Psoas muscle (tissue), 8 donors: Measurements from ENCODE around the gene UAP1L1. TPM values are rescaled to one million over a fixed set of nuclear protein-coding genes. Genes with fewer than 3 reads are reported as not detected.

Experiments used
- ATAC-seq, 4 donors: fragments of 200-7000 bp; cut with Tn5 transposase; one replicate each; pipeline ENCODE4 v1.9.1; 2020; ENCODE audit warnings: moderate library complexity in 3 of 4, mild to moderate bottlenecking in 2 of 4
- DNase-seq, 2 donors: peaks; one replicate each; pipeline ENCODE4 v3.0.0-alpha.2; 2020
- H3K27ac ChIP-seq: fragments of 200-600 bp; one replicate; pipeline ENCODE4 v1.8.0; 2022
- H3K27me3 ChIP-seq, 3 donors: fragments of 200-600 bp in 1 of 3; one replicate each; pipeline versions ENCODE4 v1.6.1 to v1.8.0; 2013 to 2022; ENCODE audit warnings: low read length in 2 of 3, mild to moderate bottlenecking in 2 of 3, moderate library complexity in 1 of 3; ENCODE audit not compliant: insufficient read depth in 3 of 3
- H3K36me3 ChIP-seq, 2 donors: fragments of 200-600 bp in 1 of 2; one replicate each; pipeline versions ENCODE4 v1.6.1 to v1.8.0; 2013 to 2022; ENCODE audit warnings: low read depth in 1 of 2, mild to moderate bottlenecking in 1 of 2, moderate library complexity in 1 of 2; ENCODE audit not compliant: insufficient read depth in 1 of 2
- H3K4me1 ChIP-seq: fragments of 200-600 bp; one replicate; pipeline ENCODE4 v1.8.0; 2022
- H3K4me3 ChIP-seq: fragments of 200-600 bp; one replicate; pipeline ENCODE4 v1.8.0; 2022; ENCODE audit warnings: mild to moderate bottlenecking
- H3K9me3 ChIP-seq: fragments of 200-600 bp; one replicate; pipeline ENCODE4 v1.8.0; 2022
- CTCF ChIP-seq: fragments of 200-600 bp; IDR thresholded peaks from one replicate; pipeline ENCODE4 v1.8.0; 2022; ENCODE audit warnings: antibody characterized with exemption
- WGBS, 3 donors: extraction: QIAGEN DNeasy Blood & Tissue Kit; methylation state at CpG; one replicate each; pipeline versions ENCODE4 v1.1.6 to v1.1.7; 2013; 5-methylcytosine and 5-hydroxymethylcytosine counted together
- intact Hi-C, 2 donors: fragments of 100-400 bp; cut with DNase I; formaldehyde crosslinking; loops; one replicate each; pipeline versions ENCODE4 v1.11.0 to v1.14.2; 2022
- polyA plus RNA-seq, 3 donors: library from polyadenylated mRNA; stranded (reverse); fragments of 200-250 nt; gene quantifications; one replicate each; pipeline ENCODE4 v1.2.3, GENCODE V29; 2013
- total RNA-seq, 4 donors: library from RNA; stranded (reverse); fragmentation: NEBNext Ultra II Directional in 2 of 4; extraction: Animal tissue kit (Norgen Biotek cat#: 25700) in 2 of 4; gene quantifications; one replicate each; pipeline versions ENCODE4 v1.2.1 to v1.2.4, GENCODE V29; 2021 to 2023
- donor health status: healthy with polysubstance abuse.
- donor health status: DM: no; HTN: no; CAD: no; lungs with moderate emphysema.
- donor health status: Bipolar disorder and iron deficiency.
- donor health status: healthy.
- donor health status: DM: yes; HTN: yes; CAD: no.
- donor health status: DM: no; HTN: no; CAD: no.
- donor health status: DM: no; HTN: no; CAD: no.
- donor health status: DM: yes; HTN: yes; CAD: no.

Gene UAP1L1
- total and polyA plus RNA-seq, 7 donors: 1.5 to 4.5 (median 2.4) TPM

GRCh38 chr9:137037035-137037434, 40.3 kb upstream of the UAP1L1 start:
- no peak for ATAC-seq
- TF ChIP-seq CTCF: no peak
- H3K27ac ChIP-seq: no peak overlapping the region
- H3K4me1 ChIP-seq: peaks cover 6% of the 10 kb centered on the region
- 73 to 82% (median 79%) methylated on average over 13 of the region's 13 CpGs for WGBS, 3 donors
- no peak overlapping the region for H3K4me3 ChIP-seq
- H3K9me3 ChIP-seq: no peaks in the 10 kb centered on the region
- intact Hi-C loops: no loop called here
- H3K36me3 ChIP-seq: peaks cover 0 to 12% of the 10 kb centered on the region in 2 donors
- H3K27me3 ChIP-seq: peaks cover 0 to 6% (median 0%) of the 10 kb centered on the region in 3 donors
- no peak for DNase-seq

- peaks cover 6% of the 10 kb centered on the region for H3K4me1 ChIP-seq
- H3K27ac ChIP-seq: no peak overlapping the region
- intact Hi-C loops: no loop called here
- DNase-seq: no peak
- H3K27me3 ChIP-seq: peaks cover 0 to 6% (median 0%) of the 10 kb centered on the region in 3 donors
- 84 to 88% (median 85%) methylated on average over 10 of the region's 10 CpGs for WGBS, 3 donors
- H3K36me3 ChIP-seq: peaks cover 0 to 12% of the 10 kb centered on the region in 2 donors
- H3K4me3 ChIP-seq: no peak overlapping the region
- ATAC-seq: no peak
- TF ChIP-seq CTCF: no peak
- no peaks in the 10 kb centered on the region for H3K9me3 ChIP-seq
These were observed 39.8 kb upstream of the UAP1L1 start for GRCh38 chr9:137037483-137037882.

GRCh38 chr9:137038916-137039315, 38.4 kb upstream of the UAP1L1 start:
- intact Hi-C loops: no loop called here
- WGBS, 3 donors: 86 to 89% (median 87%) methylated on average over 9 of the region's 9 CpGs
- Histone ChIP-seq H3K4me3 (no peak overlapping the region), H3K36me3 (peaks cover 0 to 12% of the 10 kb centered on the region in 2 donors), H3K27ac (no peak overlapping the region), H3K9me3 (no peaks in the 10 kb centered on the region), H3K4me1 (peaks cover 6% of the 10 kb centered on the region), H3K27me3 (peaks cover 0 to 12% (median 0%) of the 10 kb centered on the region in 3 donors)
- ATAC-seq: no peak
- DNase-seq: no peak
- no peak for TF ChIP-seq CTCF

GRCh38 chr9:137039611-137040366, 37.5 kb upstream of the UAP1L1 start:
- Histone ChIP-seq H3K27ac (no peak overlapping the region), H3K4me1 (peaks cover 5% of the 10 kb centered on the region), H3K36me3 (peaks cover 0 to 12% of the 10 kb centered on the region in 2 donors), H3K27me3 (peaks cover 0 to 16% (median 0%) of the 10 kb centered on the region in 3 donors), H3K9me3 (no peaks in the 10 kb centered on the region), H3K4me3 (no peak overlapping the region)
- intact Hi-C loops: no loop called here
- 90 to 91% (median 90%) methylated on average over 28 to 32 of the region's 32 CpGs for WGBS, 3 donors
- ATAC-seq (no peak), DNase-seq (no peak)
- TF ChIP-seq CTCF: no peak

- H3K4me3 ChIP-seq: no peak overlapping the region
- TF ChIP-seq CTCF: no peak
- no peaks in the 10 kb centered on the region for H3K9me3 ChIP-seq
- no peak overlapping the region for H3K27ac ChIP-seq
- DNase-seq (no peak), ATAC-seq (no peak)
- peaks cover 8% of the 10 kb centered on the region for H3K4me1 ChIP-seq
- intact Hi-C loops: no loop called here
- H3K27me3 ChIP-seq: peaks cover 0 to 20% (median 0%) of the 10 kb centered on the region in 3 donors
- 85 to 88% (median 85%) methylated on average over 19 to 23 of the region's 23 CpGs for WGBS, 3 donors
- H3K36me3 ChIP-seq: peaks cover 0 to 12% of the 10 kb centered on the region in 2 donors
These were observed 36.7 kb upstream of the UAP1L1 start for GRCh38 chr9:137040568-137040967.
